ENCODE measurements around the gene DTNB. TPM values are rescaled to one million over a fixed set of nuclear protein-coding genes. Genes with fewer than 3 reads are reported as not detected.

Gene DTNB
- total RNA-seq, 1 experiment from 2014 or later, result 26.3 TPM

GRCh38 chr2:25594991-25595390, 78.4 kb downstream of the DTNB start:
- H3K27ac Mint-ChIP-seq (ENCODE audit: low read depth, unreplicated experiment), result no peak overlapping the region
- no peaks in the 10 kb centered on the region for H3K9me3 Mint-ChIP-seq (ENCODE audit: unreplicated experiment)
- H3K27me3 Mint-ChIP-seq (ENCODE audit: insufficient read depth, unreplicated experiment), result no peaks in the 10 kb centered on the region
- CTCF ChIA-PET, result interaction anchor here (0.8 kb wide), 1 partner anchor 137 kb away, joined by 4 read pairs; no protein-coding TSS in a partner anchor
- no peak for DNase-seq (ENCODE audit: unreplicated experiment)
- H3K36me3 Mint-ChIP-seq (ENCODE audit: insufficient read depth, unreplicated experiment), result peaks cover 8% of the 10 kb centered on the region
- no peak for TF ChIP-seq CTCF (IDR thresholded peaks at IDR 0.05; ENCODE audit: unreplicated experiment)
- no peaks in the 10 kb centered on the region for H3K4me1 Mint-ChIP-seq (ENCODE audit: insufficient read depth, unreplicated experiment)
- POLR2A ChIA-PET, result no interaction called here
- intact Hi-C loops (cut with micrococcal nuclease), result no loop called here
- BruUV-seq (replicated peaks), result no TSS peak
- no peak overlapping the region for H3K4me3 Mint-ChIP-seq (ENCODE audit: unreplicated experiment)

GRCh38 chr2:25592766-25593292, 80.5 kb downstream of the DTNB start:
- no peak overlapping the region for H3K4me3 Mint-ChIP-seq (ENCODE audit: unreplicated experiment)
- TF ChIP-seq CTCF (IDR thresholded peaks at IDR 0.05; ENCODE audit: unreplicated experiment), result no peak
- no TSS peak for BruUV-seq (replicated peaks)
- ChIA-PET CTCF (interaction anchor here (3.7 kb wide), 1 partner anchor 14 kb away, joined by 19 read pairs; no protein-coding TSS in a partner anchor), POLR2A (interaction anchor here (0.6 to 0.7 kb wide), 2 partner anchors 17 to 121 kb away, joined by 3 to 4 read pairs; no protein-coding TSS in a partner anchor)
- no peaks in the 10 kb centered on the region for H3K27me3 Mint-ChIP-seq (ENCODE audit: insufficient read depth, unreplicated experiment)
- H3K4me1 Mint-ChIP-seq (ENCODE audit: insufficient read depth, unreplicated experiment), result peaks cover 2% of the 10 kb centered on the region
- no peak for DNase-seq (ENCODE audit: unreplicated experiment)
- no peaks in the 10 kb centered on the region for H3K9me3 Mint-ChIP-seq (ENCODE audit: unreplicated experiment)
- intact Hi-C loops (cut with micrococcal nuclease), result no loop called here
- no peaks in the 10 kb centered on the region for H3K36me3 Mint-ChIP-seq (ENCODE audit: insufficient read depth, unreplicated experiment)
- H3K27ac Mint-ChIP-seq (ENCODE audit: low read depth, unreplicated experiment), result no peak overlapping the region

GRCh38 chr2:25590921-25591505, 82.4 kb downstream of the DTNB start:
- H3K9me3 Mint-ChIP-seq (ENCODE audit: unreplicated experiment), result no peaks in the 10 kb centered on the region
- no TSS peak for BruUV-seq (replicated peaks)
- H3K4me1 Mint-ChIP-seq (ENCODE audit: insufficient read depth, unreplicated experiment), result peaks cover 15% of the 10 kb centered on the region
- CTCF ChIA-PET, result interaction anchor here (1.3 to 3.7 kb wide), 2 partner anchors 16 to 108 kb away, joined by 10 to 19 read pairs; no protein-coding TSS in a partner anchor
- TF ChIP-seq CTCF (IDR thresholded peaks at IDR 0.05; ENCODE audit: unreplicated experiment), result no peak
- DNase-seq (ENCODE audit: unreplicated experiment), result no peak
- no peaks in the 10 kb centered on the region for H3K36me3 Mint-ChIP-seq (ENCODE audit: insufficient read depth, unreplicated experiment)
- H3K4me3 Mint-ChIP-seq (ENCODE audit: unreplicated experiment), result no peak overlapping the region
- H3K27ac Mint-ChIP-seq (ENCODE audit: low read depth, unreplicated experiment), result no peak overlapping the region
- POLR2A ChIA-PET, result no interaction called here
- no peaks in the 10 kb centered on the region for H3K27me3 Mint-ChIP-seq (ENCODE audit: insufficient read depth, unreplicated experiment)
- intact Hi-C loops (cut with micrococcal nuclease), result no loop called here

GRCh38 chr2:25589676-25590205, 83.6 kb downstream of the DTNB start:
- BruUV-seq (replicated peaks), result no TSS peak
- Mint-ChIP-seq H3K36me3 (ENCODE audit: insufficient read depth, unreplicated experiment) (no peaks in the 10 kb centered on the region), H3K27me3 (ENCODE audit: insufficient read depth, unreplicated experiment) (no peaks in the 10 kb centered on the region), H3K4me1 (ENCODE audit: insufficient read depth, unreplicated experiment) (peaks cover 15% of the 10 kb centered on the region), H3K9me3 (ENCODE audit: unreplicated experiment) (no peaks in the 10 kb centered on the region), H3K27ac (ENCODE audit: low read depth, unreplicated experiment) (no peak overlapping the region), H3K4me3 (ENCODE audit: unreplicated experiment) (no peak overlapping the region)
- DNase-seq (ENCODE audit: unreplicated experiment), result no peak
- no peak for TF ChIP-seq CTCF (IDR thresholded peaks at IDR 0.05; ENCODE audit: unreplicated experiment)
- intact Hi-C loops (cut with micrococcal nuclease), result no loop called here
- CTCF ChIA-PET, result interaction anchor here (0.6 to 3.7 kb wide), 3 partner anchors 17 to 440 kb away, joined by 3 to 19 read pairs (median 10); no protein-coding TSS in a partner anchor
- POLR2A ChIA-PET, result interaction anchor here (0.6 kb wide), 1 partner anchor 72 kb away, joined by 3 read pairs; no protein-coding TSS in a partner anchor
